KOPT-K1 (cell line): ENCODE results near the gene LDB2.

Source experiments
- H3K27ac ChIP-seq: fragments of 200-600 bp; sonication (generic); 2 replicates; pipeline ENCODE4 v1.5.1; 2016; ENCODE audit warnings: antibody characterized with exemption, mild to moderate bottlenecking, low read depth, low read length; ENCODE audit not compliant: poor library complexity, severe bottlenecking
- H3K36me3 ChIP-seq: fragments of 200-600 bp; sonication (generic); 2 replicates; pipeline ENCODE4 v1.5.1; 2017; ENCODE audit warnings: antibody characterized with exemption, mild to moderate bottlenecking, low read length, moderate library complexity; ENCODE audit not compliant: insufficient read depth
- H3K9me3 ChIP-seq: fragments of 200-600 bp; sonication (generic); 2 replicates; pipeline ENCODE4 v1.5.1; 2017; ENCODE audit warnings: antibody characterized with exemption, low read length, mild to moderate bottlenecking; ENCODE audit not compliant: insufficient read depth, poor library complexity, severe bottlenecking

LDB2 gene

DNA sequence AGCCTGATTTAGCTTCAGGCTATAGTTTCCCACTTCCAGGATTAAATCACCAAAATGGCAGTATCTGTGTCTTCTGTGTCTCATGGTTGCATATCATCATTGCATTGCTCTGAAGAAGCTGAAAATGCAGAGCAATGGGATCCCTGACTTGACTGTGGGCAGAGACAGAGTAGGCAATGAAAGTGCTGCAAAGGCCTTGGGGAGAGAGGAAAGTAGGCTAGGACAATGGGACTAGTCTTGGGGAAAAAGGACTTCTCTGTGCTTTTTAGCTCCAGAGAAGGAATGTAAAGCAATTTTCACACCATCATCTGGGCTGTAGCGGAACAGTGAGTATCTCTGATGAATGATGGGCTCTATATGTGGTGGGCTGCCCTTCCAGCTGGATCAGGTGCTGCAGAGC lies 202.5 kb downstream of the LDB2 start:
- H3K36me3 ChIP-seq = no peaks in the 10 kb centered on the region
- no peak overlapping the region for H3K27ac ChIP-seq
- no peaks in the 10 kb centered on the region for H3K9me3 ChIP-seq

GRCh38 chr4:16694884-16695276 lies 203.6 kb downstream of the LDB2 start:
- no peak overlapping the region for H3K27ac ChIP-seq

DNA sequence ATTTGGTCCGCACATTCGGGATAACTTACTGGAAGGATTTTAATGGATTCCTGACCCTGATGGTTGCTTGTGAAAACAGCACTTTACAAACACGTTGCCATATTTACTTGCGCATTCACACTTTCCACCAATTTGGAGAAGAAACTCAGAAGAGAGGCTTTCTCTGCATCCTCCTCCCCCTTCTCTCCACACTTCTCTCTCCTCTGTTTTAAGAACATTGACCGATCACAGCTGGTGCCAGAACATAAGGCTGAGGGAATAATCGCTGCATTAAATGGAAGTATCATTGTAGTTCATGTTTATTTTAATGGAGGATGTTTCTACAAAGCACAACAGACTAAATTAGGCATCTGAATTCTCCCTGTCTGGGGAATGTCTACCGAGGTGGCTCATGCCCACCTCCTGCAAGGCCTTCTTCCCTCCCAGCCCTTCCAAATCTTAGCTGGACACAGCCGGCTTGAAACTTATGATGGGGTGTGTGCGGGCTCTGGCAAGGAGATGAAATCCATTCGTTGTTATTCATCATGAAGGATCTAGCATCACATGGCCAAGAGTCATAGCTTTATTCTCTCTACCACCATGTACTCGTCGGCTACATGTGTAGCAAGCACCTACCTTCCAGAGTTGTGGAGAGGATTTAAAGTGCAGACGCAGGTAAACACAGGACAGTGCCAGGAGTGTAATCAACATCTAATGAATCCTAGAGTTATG lies 204.1 kb downstream of the LDB2 start:
- H3K36me3 ChIP-seq = no peaks in the 10 kb centered on the region
- no peaks in the 10 kb centered on the region for H3K9me3 ChIP-seq
- H3K27ac ChIP-seq = no peak overlapping the region

More at GRCh38 chr4:16694884-16695276, 203.6 kb downstream of the LDB2 start:
- H3K36me3 ChIP-seq = no peaks in the 10 kb centered on the region
- no peaks in the 10 kb centered on the region for H3K9me3 ChIP-seq

DNA sequence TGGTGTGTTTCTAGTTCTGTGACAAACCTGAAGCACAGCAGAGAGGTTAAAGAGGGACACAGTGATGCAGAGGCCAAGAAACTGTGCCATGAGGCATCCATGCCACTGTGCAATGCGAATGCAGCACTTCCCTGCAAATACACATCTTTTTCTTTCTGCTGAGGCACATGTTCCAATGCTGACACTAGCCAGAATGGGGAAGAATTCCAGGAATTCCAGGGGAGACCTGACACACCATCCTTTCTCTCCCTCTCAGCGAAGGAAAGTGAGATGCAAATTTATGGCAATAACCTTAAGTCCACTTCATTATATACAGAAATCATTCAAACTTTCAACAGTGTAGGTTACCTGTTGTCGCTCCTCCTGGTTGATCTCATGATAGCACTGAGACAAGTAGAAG lies 204.8 kb downstream of the LDB2 start:
- Histone ChIP-seq H3K36me3 (no peaks in the 10 kb centered on the region), H3K27ac (no peak overlapping the region), H3K9me3 (no peaks in the 10 kb centered on the region)

DNA sequence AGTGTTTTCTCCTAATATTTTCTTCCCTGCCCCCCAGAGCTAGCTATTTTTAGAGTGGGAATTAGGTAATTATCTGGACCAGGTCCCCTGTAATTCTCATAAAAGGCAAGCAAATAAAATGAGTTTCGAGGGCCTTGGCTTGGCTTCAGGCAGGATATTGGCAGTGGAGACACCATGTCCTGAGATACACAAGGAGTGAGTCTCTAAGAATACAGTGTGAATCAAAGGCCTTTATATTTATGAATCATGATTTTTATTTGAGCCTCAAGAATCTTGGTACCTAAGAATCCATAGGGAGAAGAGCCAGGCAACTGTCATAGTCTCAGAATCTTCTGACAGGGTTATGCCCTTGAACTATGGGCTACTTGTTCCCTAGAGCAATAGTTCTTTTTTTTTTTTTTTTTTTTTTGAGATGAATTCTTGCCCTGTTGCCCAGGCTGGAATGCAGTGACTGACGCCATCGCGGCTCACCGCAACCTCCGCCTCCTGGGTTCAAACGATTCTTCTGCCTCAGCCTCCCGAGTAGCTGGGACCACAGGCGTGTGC lies 205.4 kb downstream of the LDB2 start:
- no peak overlapping the region for H3K27ac ChIP-seq

GRCh38 chr4:16692524-16692923 lies 205.9 kb downstream of the LDB2 start:
- no peaks in the 10 kb centered on the region for H3K9me3 ChIP-seq
- no peaks in the 10 kb centered on the region for H3K36me3 ChIP-seq
- H3K27ac ChIP-seq = no peak overlapping the region

More for the DNA sequence above, 205.4 kb downstream of the LDB2 start:
- H3K9me3 ChIP-seq = no peaks in the 10 kb centered on the region
- no peaks in the 10 kb centered on the region for H3K36me3 ChIP-seq

- Histone ChIP-seq H3K27ac (no peak overlapping the region), H3K36me3 (no peaks in the 10 kb centered on the region), H3K9me3 (no peaks in the 10 kb centered on the region)
These were observed 206.4 kb downstream of the LDB2 start for GRCh38 chr4:16692046-16692445.

- no peak overlapping the region for H3K27ac ChIP-seq
- no peaks in the 10 kb centered on the region for H3K9me3 ChIP-seq
- H3K36me3 ChIP-seq = no peaks in the 10 kb centered on the region
These were observed 207.0 kb downstream of the LDB2 start for GRCh38 chr4:16691450-16691849.

DNA sequence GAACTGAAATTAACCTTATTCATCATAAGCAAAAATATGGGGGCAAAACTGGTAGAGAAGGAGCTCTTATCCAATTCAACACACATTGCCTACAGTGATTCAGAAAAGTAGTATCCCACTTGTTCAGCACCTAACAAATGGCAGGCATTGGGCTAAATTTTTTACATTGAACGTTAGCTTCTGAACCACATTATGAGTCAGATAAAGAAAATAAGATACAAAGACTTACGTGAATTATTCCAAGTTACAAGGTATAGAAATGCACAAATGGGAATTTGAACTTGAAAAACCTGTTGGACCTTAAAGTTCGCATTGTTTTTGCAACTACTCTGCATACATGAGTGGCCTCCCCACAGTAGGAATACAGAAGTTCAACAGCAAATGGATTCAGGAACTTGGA lies 210.6 kb downstream of the LDB2 start:
- Histone ChIP-seq H3K36me3 (no peaks in the 10 kb centered on the region), H3K27ac (no peak overlapping the region), H3K9me3 (no peaks in the 10 kb centered on the region)

- H3K27ac ChIP-seq = no peak overlapping the region
- H3K36me3 ChIP-seq = no peaks in the 10 kb centered on the region
- no peaks in the 10 kb centered on the region for H3K9me3 ChIP-seq
These were observed 211.4 kb downstream of the LDB2 start for GRCh38 chr4:16687011-16687410.

DNA sequence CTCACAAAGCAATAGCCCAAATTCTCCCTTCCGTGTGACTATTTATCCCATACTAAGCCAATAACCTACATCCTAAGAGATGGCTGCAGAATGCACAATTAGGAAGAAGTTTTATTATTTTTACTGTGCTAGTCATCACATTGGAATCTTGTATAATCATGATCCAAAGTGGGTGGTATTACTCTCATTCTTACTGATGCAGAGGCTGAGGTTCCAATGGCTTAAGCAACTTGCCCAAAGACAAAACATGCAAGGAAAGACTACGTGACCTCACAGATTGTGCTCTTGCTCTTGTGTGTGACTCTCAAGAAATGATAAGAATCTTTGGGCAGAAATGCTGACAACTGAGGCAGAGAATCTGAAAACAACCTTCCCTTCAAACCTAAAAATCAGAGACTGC lies 212.2 kb downstream of the LDB2 start:
- no peak overlapping the region for H3K27ac ChIP-seq
- no peaks in the 10 kb centered on the region for H3K9me3 ChIP-seq

DNA sequence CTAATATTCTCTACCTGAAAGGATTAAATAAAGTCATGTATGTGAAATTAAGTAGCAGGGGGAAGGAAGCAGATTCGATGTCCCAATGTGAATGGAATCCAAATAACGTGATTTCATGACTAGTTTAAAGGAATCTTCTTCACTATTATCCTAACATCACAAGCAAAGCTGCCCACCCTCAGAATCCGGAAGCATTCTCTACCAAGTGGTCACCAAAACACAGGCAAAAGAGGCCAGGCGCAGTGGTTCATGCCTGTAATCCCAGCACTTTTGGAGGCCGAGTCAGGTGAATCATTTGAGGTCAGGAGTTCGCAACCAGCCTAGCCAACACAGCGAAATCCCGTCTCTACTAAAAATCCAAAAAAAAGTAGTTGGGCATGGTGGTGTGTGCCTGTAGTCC lies 212.9 kb downstream of the LDB2 start:
- Histone ChIP-seq H3K27ac (no peak overlapping the region), H3K36me3 (no peaks in the 10 kb centered on the region), H3K9me3 (no peaks in the 10 kb centered on the region)

More for the DNA sequence above, 212.2 kb downstream of the LDB2 start:
- no peaks in the 10 kb centered on the region for H3K36me3 ChIP-seq

DNA sequence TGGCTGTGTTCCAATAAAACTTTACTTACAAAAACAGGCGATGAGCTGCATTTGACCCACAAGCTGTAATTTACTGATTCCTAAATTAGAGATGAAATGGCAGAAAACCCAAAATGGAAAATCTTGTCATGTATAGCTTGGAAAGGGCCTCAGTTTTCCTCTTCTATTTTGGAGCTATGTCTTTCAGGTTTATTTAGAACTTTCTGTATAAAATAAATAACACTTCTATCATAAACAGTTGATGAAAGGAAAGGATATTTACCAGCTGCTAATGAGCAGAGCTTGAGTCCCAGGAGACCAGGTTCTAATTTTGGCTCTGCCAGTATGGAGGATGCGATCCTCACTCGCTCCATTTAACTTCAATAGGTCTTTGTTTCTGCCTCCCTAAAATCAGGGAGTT lies 213.5 kb downstream of the LDB2 start:
- H3K9me3 ChIP-seq = no peaks in the 10 kb centered on the region
- H3K27ac ChIP-seq = no peak overlapping the region
- H3K36me3 ChIP-seq = no peaks in the 10 kb centered on the region

DNA sequence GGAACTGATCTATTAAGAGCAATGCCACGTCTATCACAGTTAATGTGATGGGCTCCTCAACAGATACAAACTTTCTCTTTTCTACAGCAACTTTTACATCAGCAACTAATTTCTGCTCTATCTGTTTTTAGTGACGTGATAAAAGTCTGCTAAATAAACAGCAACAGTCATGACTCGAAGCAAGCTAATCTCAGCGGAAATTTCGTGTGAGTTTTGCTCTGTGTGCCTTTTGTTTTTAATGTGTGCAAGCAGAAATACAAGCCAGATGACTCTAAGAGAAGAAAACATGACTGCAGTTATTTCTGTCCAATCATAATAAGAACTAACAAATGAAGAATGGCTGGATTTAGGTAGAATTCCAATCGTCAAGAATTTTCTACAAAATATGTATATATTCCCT lies 214.3 kb downstream of the LDB2 start:
- H3K36me3 ChIP-seq = no peaks in the 10 kb centered on the region

GRCh38 chr4:16682975-16683374 lies 215.5 kb downstream of the LDB2 start:
- Histone ChIP-seq H3K27ac (no peak overlapping the region), H3K9me3 (no peaks in the 10 kb centered on the region), H3K36me3 (no peaks in the 10 kb centered on the region)

More for the DNA sequence above, 214.3 kb downstream of the LDB2 start:
- Histone ChIP-seq H3K9me3 (no peaks in the 10 kb centered on the region), H3K27ac (no peak overlapping the region)
